22Rv1 (cell line): Measurements from ENCODE around the gene ATXN1.

Experiments used
- CTCF ChIP-seq: fragments of 450-650 bp; IDR thresholded peaks from 2 replicates; pipeline ENCODE4 v1.5.1; 2017; ENCODE audit warnings: mild to moderate bottlenecking
- ZFX ChIP-seq: fragments of 450-650 bp; IDR thresholded peaks from 2 replicates; pipeline ENCODE4 v1.6.1; 2017; ENCODE audit warnings: antibody characterized with exemption, borderline replicate concordance

- no peak for TF ChIP-seq CTCF
- TF ChIP-seq ZFX, result no peak
Observed at GRCh38 chr6:16472349-16473069, 288.8 kb downstream of the ATXN1 start.
